GM19438 (cell line): ENCODE results near the gene ARHGAP44.

Experiments
- ATAC-seq: cut with Tn5 transposase; IDR thresholded peaks from one replicate; pipeline ENCODE4 v1.9.1; 2021; ENCODE audit warnings: low read depth; ENCODE audit not compliant: unreplicated experiment

Gene ARHGAP44

GRCh38 chr17:12789481-12790248, at the start of gene ARHGAP44:
ARHGAP44 (plus strand) TSS chr17:12789498; CDS start chr17:12789839, 341 bp downstream.
- ATAC-seq, result peak; percentile 75

DNA sequence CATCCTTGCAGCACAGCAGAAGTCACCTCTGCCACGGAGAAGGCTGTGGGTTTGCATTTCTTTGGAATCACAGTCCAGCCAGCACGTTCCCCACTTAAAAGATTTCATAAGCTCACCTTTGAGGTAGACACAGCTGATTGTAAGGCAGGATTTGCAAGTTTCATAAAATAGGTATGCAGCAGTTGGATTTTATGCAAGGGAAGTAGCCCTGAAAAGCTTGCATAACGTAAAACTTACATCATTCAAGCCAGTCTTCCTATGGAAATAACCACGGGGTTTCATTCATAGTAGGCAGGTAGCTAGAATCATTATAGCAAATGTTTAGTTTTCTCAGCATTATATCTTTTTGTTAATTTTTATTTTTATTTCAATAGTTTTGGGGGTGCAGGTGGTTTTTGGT, 49.8 kb upstream of the ARHGAP44 start:
- ATAC-seq, result no peak

GRCh38 chr17:12743046-12743445, 46.3 kb upstream of the ARHGAP44 start:
- ATAC-seq, result no peak

GRCh38 chr17:12744298-12744697, 45.0 kb upstream of the ARHGAP44 start:
- ATAC-seq, result no peak

GRCh38 chr17:12744786-12745185, 44.5 kb upstream of the ARHGAP44 start:
- no peak for ATAC-seq

DNA sequence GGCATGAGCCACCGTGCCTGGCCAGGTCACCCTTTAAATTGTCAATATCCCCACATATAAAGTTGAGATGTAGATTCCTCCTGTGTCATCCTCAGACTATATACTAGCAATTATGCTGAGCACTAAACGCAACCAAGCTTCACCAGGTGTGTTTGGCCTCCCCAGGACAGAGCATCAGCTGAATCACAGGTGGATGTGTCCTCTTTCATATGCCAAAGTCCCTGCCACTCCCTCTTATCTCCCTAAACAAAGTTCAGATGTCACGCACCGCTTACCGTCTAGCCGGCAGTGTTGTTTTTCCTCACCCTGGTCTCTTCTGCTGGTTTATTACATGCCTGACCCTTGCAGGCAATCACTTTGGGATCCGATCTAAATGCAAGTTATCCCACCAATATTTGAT, 43.8 kb upstream of the ARHGAP44 start:
- no peak for ATAC-seq

DNA sequence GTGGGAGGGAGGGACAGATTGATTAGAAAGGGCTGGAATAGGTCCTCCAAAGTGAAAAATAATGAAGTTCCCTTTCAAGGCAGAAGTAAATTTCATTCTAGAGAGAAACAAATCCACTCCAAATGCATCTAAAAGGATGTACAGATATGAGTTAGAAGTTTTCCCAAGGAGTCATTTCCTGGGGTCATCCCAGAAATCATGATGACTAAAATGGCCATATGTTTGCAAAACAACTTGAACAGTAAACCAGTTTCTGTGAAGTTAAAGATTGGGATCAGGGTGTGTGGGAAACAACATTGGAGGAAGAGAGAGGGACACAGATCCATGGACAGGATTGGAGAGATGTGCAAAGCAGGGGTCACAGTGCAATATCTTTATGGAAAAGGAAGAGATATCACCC, 32.5 kb upstream of the ARHGAP44 start:
- ATAC-seq, result no peak

DNA sequence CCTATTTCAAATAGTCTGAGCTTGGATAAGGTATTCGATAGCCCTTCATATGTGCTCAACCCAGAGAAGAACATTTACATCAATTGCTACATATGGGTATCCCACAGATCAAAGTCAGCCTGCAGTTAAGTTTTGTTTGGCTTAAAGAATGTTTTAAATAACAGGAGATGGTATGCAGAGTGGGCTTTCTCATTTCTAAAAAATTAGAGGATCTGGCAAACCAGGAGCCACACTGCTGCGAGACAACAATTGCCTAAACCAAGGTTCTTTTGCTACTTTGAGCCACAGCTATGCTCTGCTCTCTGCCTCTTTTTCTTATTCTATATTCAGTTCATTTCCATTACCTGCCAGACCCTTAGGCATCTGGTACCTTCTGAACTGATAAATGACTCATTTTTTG, 30.2 kb upstream of the ARHGAP44 start:
- ATAC-seq, result no peak

DNA sequence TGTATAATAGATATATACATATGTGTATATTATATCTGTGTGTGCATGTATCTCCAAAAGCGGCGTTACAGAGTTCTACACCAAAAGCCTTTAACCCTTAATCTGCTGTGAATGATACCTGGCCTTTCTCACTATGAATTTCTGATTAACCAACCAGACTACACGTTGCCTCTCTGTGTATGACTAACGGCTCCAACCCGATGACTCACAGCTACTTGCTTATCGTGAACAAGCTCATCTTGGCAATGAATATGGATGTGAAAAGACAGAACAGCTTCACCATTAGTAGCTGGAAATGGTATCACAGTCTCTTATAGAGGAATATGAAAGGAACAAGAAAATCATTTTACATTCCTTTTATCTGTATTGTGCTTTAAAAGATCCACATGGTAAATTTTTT, 23.8 kb upstream of the ARHGAP44 start:
- ATAC-seq, result no peak

DNA sequence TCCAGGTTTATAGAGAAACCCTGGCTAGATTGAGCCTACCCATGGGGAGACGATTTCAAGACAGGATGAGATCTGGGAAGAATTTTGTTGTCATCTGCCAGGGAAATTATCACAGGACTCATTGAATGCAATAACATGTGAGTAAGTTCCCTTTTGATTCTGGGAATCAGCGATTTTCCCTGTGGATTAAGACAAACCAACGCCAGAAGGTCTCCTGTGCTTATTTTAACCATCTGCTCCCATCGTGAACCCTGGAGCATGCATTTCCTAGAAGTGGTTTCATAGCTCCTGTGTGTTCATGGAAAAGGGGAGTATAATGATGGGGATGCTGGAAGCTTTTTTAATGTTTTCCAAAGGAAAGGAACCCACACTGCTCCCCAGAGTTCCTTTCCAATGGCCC, 21.0 kb upstream of the ARHGAP44 start:
- ATAC-seq, result no peak

DNA sequence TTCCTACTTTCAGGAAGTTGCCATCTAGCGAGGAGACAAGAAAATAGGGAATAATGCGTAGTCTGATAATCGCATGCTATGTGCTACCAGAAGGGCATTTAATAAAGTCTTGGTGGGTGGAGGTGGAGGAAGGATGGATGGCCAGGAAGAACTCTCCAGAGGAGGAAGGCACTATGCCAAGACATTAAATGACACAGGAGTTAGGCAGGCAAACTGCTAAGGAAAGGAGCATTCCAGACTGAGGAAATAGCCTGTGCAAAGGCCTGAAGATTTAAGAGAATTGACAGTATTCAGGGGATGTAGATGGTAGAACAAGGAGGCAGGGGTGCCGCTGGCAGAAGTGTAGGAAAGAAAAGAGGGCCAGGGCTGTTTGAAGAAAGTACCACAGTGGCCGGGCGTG, 19.3 kb upstream of the ARHGAP44 start:
- no peak for ATAC-seq

DNA sequence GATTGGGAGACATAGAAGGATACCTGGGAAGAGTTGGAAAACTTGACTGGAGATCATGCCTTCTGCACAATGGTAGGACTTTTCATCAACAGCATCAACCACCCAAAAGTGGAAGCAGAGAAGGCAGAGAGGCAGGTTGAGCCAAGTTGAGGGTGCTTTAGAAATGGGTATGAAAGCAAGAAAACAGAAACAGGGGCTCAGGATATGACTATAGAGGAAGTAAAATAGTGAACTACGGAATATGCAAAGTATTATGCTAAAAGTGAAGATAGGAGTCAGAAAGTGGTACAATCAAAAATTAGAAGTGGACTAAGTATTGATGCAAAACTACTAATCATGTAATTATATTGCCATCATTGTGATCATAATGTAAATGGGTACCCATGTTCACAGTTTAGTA, 16.1 kb upstream of the ARHGAP44 start:
- ATAC-seq, result no peak

DNA sequence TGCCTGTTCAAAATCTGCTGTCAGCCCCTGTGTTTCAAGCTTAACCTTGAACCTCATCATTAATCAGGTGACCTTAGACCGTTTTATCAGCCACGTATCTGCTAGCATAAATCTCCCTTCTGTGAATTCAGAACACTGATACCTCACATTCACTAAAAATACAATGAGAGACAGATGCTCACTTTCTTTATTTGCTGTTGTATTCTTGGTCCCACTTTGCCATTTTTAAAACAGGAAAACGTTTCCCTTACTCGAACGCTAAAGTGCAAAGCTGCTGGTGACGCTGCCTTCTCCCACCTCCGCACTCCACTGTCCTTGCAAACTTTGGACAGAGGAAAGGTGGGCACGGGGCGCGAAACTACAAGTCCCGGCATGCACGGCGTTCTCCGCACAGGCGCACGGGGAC, 220 bp upstream of the ARHGAP44 start:
- ATAC-seq, result peak; percentile 94

DNA sequence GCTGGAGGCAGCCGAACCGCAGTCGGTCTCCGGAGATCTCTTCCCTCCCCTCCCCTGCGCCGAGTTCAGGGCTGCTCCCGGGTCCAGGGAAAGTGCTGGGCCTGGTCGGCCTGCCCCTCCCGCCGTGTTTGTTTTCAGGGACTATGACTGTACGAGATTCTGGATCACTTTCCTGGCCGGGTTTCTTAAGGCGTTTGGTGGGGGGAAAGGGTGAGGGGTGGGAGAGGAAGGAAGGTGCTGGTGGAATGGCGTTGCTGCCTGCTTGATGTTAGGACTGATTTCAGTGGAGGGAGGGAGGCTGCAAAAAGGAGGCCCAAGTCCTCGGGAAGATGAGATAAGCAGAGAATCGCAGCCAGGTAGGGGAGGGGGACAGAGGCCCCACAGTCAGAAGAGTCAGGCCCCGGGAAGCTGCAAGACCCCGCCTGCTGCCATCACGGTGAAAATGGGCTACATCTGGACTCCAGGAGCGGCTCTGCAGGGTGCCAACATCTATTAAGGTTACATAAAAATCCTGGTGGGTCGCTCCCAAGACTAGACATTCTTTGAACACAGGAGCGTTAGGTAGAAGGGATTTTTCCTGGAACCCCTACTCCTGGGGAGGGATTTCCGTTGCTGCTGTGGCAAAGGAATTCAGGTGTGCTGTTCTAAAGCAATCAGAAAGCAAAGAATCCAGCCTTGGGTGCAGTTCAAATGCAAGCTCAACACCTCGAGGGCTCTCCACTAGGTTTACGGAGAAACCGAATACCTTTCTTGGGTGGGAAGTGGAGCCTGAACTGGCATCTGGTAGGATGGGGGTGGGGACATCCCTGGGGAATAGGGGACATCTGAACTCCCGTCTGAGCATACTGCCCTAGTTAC, 1.2 kb downstream of the ARHGAP44 start:
- no peak for ATAC-seq

GRCh38 chr17:12794919-12795532, 5.7 kb downstream of the ARHGAP44 start:
- ATAC-seq, result no peak

GRCh38 chr17:12800855-12801365, 11.6 kb downstream of the ARHGAP44 start:
- ATAC-seq, result no peak

DNA sequence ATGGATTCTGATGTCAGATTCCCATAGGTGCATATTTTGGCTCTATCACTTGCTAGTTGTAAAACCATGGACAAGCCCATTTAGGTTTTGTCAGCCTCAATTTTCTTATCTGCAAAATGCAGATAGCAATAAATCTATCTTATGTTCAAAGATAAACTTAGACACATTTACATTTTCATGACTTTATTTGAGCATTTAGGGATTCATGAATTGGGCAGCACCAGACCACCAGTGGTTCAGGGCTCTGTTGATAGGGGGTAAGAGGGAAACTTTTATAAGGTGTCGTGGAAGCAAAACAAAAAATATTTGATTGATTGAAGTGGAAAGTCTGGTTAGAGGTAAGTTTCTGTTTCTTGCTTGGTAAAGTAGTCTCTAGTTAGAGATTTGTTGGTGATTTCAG, 17.3 kb downstream of the ARHGAP44 start:
- ATAC-seq, result no peak

- no peak for ATAC-seq
These were observed 19.4 kb downstream of the ARHGAP44 start for GRCh38 chr17:12808723-12809122.

- ATAC-seq, result no peak
These were observed 23.6 kb downstream of the ARHGAP44 start for GRCh38 chr17:12812877-12813276.

GRCh38 chr17:12813664-12814063, 24.4 kb downstream of the ARHGAP44 start:
- ATAC-seq, result no peak

DNA sequence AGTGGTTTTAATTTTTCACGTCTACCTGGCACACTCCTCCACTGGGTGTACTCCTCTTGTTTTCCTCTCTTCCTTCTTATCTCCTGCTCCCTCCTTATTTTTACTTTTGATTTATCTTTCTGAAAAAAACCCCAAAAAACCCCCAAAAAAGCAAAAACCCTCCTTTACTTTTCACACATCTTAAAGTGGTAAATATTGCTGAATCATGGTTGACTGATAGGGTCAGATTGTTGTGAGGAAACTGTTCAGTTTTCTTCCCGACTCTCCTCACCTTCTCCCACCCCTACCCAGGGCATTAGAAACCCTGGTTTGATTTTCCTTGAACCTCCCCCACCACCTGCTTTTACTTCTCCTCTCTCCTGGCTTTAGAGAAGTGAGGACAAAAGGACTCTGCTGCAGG, 25.4 kb downstream of the ARHGAP44 start:
- no peak for ATAC-seq
